Kidney epithelial cell (primary cell): ENCODE measurements around the gene ATG9B. TPM values are rescaled to one million over a fixed set of nuclear protein-coding genes. Genes with fewer than 3 reads are reported as not detected.
"Not testable (repeated sequence)": the region's sequence is repeated elsewhere in the genome, so short reads cannot be mapped to it uniquely, and the experiment has no call there.

Experiments
- DNase-seq: peaks from one replicate; pipeline ENCODE4 v3.0.0-alpha.2; 2010; ENCODE audit warnings: low read depth
- H3K27me3 ChIP-seq: 2 replicates; pipeline ENCODE4 v1.6.0; 2011; ENCODE audit warnings: low read length; ENCODE audit not compliant: control insufficient read depth, insufficient read depth
- H3K36me3 ChIP-seq: 2 replicates; pipeline ENCODE4 v1.5.1; 2011; ENCODE audit warnings: low read length; ENCODE audit not compliant: control insufficient read depth, insufficient read depth
- H3K4me3 ChIP-seq: 2 replicates; pipeline ENCODE4 v1.5.1; 2011; ENCODE audit warnings: low read depth, mild to moderate bottlenecking, control low read depth, low read length
- total RNA-seq: library from RNA; depleted of rRNA; stranded (reverse); fragments of >200 nt; gene quantifications from 2 replicates; pipeline ENCODE4 v1.2.3, GENCODE V29; 2015
- TF ChIP-seq, protein P1 (sequence below): IDR thresholded peaks from 2 replicates; pipeline ENCODE4 v1.5.1; 2011; ENCODE audit warnings: mild to moderate bottlenecking, moderate library complexity, low read length, control low read depth, inconsistent platforms; ENCODE audit not compliant: insufficient read depth, poor library complexity, severe bottlenecking

ATG9B gene
- total RNA-seq, 1 donor from 2014 or later: 2.1 TPM

DNA sequence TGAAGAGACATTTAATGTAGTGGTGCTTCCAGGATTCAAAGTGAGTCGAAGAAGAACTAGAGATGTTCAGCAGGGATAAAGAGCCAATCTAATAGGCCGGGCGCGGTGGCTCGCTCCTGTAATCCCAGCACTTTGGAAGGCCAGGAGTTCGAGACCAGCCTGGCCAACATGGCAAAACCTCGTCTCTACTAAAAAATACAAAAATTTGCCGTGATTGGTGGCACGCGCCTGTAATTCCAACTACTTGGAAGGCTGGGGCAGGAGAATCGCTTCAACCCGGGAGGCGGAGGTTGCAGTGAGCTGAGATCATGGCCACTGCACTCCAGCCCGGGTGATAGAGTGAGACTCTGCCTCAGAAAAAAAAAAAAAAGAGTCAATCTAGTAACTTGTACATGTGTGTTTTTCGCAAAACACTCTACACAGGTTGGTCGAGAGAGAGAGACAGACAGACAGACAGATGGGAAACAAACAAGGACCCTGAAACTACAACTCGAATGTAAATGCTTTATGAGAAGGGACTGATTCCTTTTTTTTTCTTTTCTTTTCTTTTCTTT lies 4.7 kb upstream of the ATG9B start:
- TF ChIP-seq, protein P1, sequence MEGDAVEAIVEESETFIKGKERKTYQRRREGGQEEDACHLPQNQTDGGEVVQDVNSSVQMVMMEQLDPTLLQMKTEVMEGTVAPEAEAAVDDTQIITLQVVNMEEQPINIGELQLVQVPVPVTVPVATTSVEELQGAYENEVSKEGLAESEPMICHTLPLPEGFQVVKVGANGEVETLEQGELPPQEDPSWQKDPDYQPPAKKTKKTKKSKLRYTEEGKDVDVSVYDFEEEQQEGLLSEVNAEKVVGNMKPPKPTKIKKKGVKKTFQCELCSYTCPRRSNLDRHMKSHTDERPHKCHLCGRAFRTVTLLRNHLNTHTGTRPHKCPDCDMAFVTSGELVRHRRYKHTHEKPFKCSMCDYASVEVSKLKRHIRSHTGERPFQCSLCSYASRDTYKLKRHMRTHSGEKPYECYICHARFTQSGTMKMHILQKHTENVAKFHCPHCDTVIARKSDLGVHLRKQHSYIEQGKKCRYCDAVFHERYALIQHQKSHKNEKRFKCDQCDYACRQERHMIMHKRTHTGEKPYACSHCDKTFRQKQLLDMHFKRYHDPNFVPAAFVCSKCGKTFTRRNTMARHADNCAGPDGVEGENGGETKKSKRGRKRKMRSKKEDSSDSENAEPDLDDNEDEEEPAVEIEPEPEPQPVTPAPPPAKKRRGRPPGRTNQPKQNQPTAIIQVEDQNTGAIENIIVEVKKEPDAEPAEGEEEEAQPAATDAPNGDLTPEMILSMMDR: no peak
- DNase-seq: no peak

DNA sequence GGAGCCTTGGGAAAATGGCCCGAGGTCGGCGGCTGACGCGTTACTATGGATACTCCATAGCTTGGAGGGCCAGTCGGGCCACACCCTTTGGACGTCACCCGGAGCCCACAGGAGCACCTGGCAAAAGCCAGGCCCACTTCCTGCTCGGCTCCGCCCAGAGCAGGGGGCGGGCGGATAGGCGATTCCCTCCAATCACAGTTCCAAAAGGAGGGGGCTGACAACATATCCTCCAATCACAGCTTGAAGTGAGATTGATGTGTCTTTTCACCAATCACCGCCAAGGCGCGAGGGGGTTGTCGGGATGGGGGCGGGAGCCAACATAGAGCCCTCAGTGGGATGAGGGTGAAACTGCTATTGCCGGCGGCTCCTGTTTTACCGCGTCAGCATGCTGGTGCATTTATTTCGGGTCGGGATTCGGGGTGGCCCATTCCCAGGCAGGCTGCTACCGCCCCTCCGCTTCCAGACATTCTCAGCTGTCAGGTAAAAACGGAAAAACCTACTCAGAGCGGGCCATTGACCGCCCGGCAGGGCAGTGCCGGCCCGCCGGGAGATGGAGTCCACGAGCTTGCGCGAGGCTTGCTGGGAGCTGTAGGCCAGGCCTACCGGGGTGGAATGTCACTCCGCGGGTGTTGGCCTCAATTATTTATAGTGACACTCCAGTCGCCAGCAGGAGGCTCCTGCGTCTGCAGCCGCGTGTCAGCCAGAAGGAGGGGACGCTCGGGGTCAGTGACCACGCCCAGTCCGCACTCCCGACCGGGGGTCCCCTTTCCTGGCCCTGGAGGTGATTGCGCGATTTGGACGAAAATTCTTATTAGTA lies 4.0 kb upstream of the ATG9B start, which contains the start of gene ABCB8:
Gene ABCB8, plus strand, starts transcription at position 320 of the 817 bp plus-strand sequence. Its CDS starts 66 bp downstream, at position 386.
- TF ChIP-seq, protein P1: peak; percentile 35
- peak; percentile 96 for DNase-seq
- no peaks in the 10 kb centered on the region for H3K36me3 ChIP-seq
- no peaks in the 10 kb centered on the region for H3K27me3 ChIP-seq
- H3K4me3 ChIP-seq: peak within 1 kb of the TSS; percentile 71

More for the DNA sequence above, 4.7 kb upstream of the ATG9B start:
- Histone ChIP-seq H3K4me3 (peak overlapping the region; percentile 71), H3K36me3 (no peaks in the 10 kb centered on the region), H3K27me3 (no peaks in the 10 kb centered on the region)

DNA sequence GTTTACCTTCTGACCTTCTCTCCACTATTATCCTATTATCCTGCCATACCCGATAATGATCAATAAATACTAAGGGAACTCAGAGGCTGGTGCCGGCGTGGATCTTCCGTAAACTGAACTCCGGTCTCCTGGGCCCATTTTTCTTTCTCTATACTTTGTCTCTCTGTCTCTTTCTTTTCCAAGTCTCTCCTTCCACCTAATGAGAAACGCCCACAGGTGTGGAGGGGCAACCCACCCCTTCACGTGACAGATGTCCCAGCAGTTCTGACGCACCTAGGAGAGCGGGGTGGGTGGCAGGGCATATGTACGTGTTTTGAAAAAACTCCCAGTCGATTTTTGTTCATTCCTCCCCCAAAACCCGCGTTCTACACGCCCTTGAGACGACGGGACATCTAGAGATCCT lies 3.4 kb upstream of the ATG9B start:
- H3K36me3 ChIP-seq, H3K27me3 ChIP-seq, DNase-seq: not testable (repeated sequence)
- H3K4me3 ChIP-seq: peak overlapping the region; percentile 38

DNA sequence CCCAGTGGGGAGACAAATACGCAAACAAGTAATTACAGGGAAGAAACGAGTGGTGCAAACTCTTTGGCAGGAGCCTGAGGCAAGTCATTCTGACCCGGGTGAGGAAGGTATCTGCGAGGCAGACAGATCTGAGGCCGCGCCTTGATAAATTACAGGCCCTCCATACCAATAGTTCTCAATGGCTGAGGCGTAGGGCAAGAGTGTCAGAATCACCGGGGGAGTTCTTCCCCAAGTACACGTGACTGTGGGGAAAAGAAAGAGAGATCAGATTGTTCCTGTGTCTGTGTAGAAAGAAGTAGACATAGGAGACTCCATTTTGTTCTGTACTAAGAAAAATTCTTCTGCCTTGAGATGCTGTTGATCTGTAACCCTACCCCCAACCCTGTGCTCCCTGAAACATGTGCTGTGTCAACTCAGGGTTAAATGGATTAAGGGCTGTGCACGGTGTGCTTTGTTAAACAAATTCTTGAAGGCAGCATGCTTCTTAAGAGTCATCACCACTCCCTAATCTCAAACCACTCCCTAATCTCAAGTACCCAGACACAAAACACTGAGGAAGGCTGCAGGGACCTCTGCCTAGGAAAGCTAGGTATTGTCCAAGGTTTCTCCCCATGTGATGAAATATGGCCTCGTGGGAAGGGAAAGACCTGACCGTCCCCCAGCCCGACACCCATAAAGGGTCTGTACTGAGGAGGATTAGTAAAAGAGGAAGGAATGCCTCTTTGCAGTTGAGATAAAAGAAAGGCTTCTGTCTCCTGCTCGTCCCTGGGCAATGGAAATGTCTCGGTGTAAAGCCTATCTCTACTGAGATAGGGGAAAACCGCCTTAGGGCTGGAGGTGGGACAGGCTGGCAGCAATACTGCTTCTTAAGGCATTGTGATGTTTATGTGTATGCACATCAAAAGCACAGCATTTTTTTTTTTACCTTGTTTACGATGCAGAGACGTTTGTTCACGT lies 2.8 kb upstream of the ATG9B start:
- H3K27me3 ChIP-seq, H3K36me3 ChIP-seq, DNase-seq, H3K4me3 ChIP-seq: not testable (repeated sequence)

DNA sequence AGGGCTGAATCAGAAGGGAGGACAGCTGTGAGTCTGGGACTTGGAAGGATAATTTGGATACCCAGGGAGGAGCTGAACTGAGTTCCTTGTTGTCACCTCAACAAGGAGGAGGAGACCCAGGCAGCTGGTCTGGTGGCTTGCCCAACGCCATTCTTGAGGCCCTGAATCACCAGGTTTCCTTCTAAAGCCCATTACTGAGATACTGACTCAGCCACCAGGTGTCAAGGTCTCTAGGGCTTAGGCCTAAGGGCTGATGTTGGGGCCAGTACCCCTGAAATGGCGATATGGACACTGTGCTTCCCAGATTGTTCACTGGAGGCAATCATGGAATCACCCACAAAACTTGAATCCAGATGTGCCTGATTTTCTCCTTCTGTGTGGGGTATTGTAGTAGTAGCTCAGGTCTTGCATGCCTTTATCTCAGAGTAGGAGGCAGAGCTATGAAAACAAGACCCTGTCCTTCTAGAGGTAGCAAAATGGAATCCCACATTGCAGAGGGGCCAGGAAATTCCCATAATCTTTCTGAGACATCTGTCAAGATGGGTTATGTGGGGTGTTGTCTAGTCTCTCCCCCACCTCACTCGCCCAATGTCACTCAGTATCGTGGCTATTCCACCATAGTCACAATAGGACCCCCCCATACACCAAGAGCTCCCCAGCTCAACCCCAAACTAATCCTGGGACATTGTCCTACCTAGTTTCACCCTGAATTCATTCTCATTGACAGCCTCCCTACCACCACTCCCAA lies 1.8 kb upstream of the ATG9B start:
- TF ChIP-seq, protein P1: no peak
- Histone ChIP-seq H3K27me3 (no peaks in the 10 kb centered on the region), H3K36me3 (no peaks in the 10 kb centered on the region), H3K4me3 (no peak overlapping the region)
- DNase-seq: no peak

DNA sequence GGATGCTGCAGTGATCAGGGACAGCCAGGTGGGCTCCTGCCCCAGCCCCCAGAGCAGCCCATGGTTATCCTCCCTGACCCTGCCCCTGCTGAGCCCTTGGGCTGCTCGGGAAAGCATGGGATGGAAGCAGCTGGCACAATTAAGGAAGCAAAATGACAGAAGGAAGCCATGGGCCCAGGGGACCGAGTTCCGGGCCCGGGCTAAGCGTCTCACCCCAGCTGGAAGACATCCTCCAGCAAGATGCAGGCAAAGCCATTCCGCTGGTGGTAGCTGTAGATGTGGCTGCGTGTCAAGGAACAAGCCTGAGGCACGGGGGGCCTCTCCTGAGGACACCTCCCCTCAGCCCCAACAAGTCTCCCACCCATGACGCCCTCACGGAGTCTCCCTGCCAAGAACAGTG lies 1.1 kb downstream of the ATG9B start:
- peaks cover 22% of the 10 kb centered on the region for H3K27me3 ChIP-seq
- H3K36me3 ChIP-seq: no peaks in the 10 kb centered on the region
- DNase-seq: no peak

More for the DNA sequence above, 1.1 kb downstream of the ATG9B start:
- TF ChIP-seq, protein P1: no peak
- no peak overlapping the region for H3K4me3 ChIP-seq
